Sigmoid colon (tissue), 4 donors: ENCODE results near the gene TTYH1.

ENCODE experiments used
- EP300 ChIP-seq, 4 donors: sonication (generic); formaldehyde crosslinking; IDR thresholded peaks; one replicate each; pipeline ENCODE4 v1.6.1; 2017; ENCODE audit warnings: antibody characterized with exemption in 4 of 4
- TF ChIP-seq, protein P1 (sequence below), 4 experiments: fragments of 450-650 bp in 3 of 4; fragments of 200-600 bp in 1 of 4; IDR thresholded peaks; one replicate each; pipeline ENCODE4 v1.5.1; 2016 to 2019; ENCODE audit warnings: antibody characterized with exemption in 4 of 4, mild to moderate bottlenecking in 3 of 4, moderate library complexity in 2 of 4

- TF ChIP-seq, protein P1, sequence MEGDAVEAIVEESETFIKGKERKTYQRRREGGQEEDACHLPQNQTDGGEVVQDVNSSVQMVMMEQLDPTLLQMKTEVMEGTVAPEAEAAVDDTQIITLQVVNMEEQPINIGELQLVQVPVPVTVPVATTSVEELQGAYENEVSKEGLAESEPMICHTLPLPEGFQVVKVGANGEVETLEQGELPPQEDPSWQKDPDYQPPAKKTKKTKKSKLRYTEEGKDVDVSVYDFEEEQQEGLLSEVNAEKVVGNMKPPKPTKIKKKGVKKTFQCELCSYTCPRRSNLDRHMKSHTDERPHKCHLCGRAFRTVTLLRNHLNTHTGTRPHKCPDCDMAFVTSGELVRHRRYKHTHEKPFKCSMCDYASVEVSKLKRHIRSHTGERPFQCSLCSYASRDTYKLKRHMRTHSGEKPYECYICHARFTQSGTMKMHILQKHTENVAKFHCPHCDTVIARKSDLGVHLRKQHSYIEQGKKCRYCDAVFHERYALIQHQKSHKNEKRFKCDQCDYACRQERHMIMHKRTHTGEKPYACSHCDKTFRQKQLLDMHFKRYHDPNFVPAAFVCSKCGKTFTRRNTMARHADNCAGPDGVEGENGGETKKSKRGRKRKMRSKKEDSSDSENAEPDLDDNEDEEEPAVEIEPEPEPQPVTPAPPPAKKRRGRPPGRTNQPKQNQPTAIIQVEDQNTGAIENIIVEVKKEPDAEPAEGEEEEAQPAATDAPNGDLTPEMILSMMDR (IDR thresholded peaks at IDR 0.05), result no peak
- no peak for TF ChIP-seq EP300 (IDR thresholded peaks at IDR 0.05)
These were observed 67.6 kb downstream of the TTYH1 start for GRCh38 chr19:54482889-54483288.
